Skeletal muscle tissue (tissue), 4 donors: ENCODE measurements around the gene HNMT. TPM values are rescaled to one million over a fixed set of nuclear protein-coding genes. Genes with fewer than 3 reads are reported as not detected.
A peak's percentile ranks its signal among the peaks of the same experiment; 100 is the strongest.
"Not testable (repeated sequence)": the region's sequence is repeated elsewhere in the genome, so short reads cannot be mapped to it uniquely, and the experiment has no call there.

Experiments
- H3K27ac ChIP-seq: one replicate; pipeline ENCODE4 v1.7.0; 2013; ENCODE audit warnings: mild to moderate bottlenecking, low read depth, low read length, inconsistent platforms
- H3K27me3 ChIP-seq, 3 donors: one replicate each; pipeline ENCODE4 v1.7.0; 2013; ENCODE audit warnings: low read length in 3 of 3; ENCODE audit not compliant: control insufficient read depth in 3 of 3, insufficient read depth in 3 of 3
- H3K36me3 ChIP-seq, 3 donors: one replicate each; pipeline ENCODE4 v1.7.0; 2013; ENCODE audit warnings: low read length in 3 of 3; ENCODE audit not compliant: control insufficient read depth in 3 of 3, insufficient read depth in 3 of 3
- H3K4me1 ChIP-seq, 3 donors: one replicate each; pipeline ENCODE4 v1.7.0; 2013; ENCODE audit warnings: low read length in 3 of 3, mild to moderate bottlenecking in 3 of 3; ENCODE audit not compliant: control insufficient read depth in 3 of 3, insufficient read depth in 3 of 3
- H3K4me3 ChIP-seq, 3 donors: one replicate each; pipeline ENCODE4 v1.7.0; 2013; ENCODE audit warnings: low read length in 3 of 3
- H3K9ac ChIP-seq, 3 donors: one replicate each; pipeline ENCODE4 v1.7.0; 2013; ENCODE audit warnings: low read length in 3 of 3, mild to moderate bottlenecking in 3 of 3, moderate library complexity in 2 of 3, low read depth in 1 of 3
- H3K9me3 ChIP-seq, 3 donors: one replicate each; pipeline ENCODE4 v1.7.0; 2013; ENCODE audit warnings: low read length in 3 of 3; ENCODE audit not compliant: control insufficient read depth in 3 of 3
- total RNA-seq: library from RNA; depleted of rRNA; stranded (reverse); fragments of >200 nt; gene quantifications from one replicate; pipeline ENCODE4 v1.2.3, GENCODE V29; 2014
- donor health status: Osteomylitis.

Gene HNMT
- 43.3 TPM for total RNA-seq

DNA sequence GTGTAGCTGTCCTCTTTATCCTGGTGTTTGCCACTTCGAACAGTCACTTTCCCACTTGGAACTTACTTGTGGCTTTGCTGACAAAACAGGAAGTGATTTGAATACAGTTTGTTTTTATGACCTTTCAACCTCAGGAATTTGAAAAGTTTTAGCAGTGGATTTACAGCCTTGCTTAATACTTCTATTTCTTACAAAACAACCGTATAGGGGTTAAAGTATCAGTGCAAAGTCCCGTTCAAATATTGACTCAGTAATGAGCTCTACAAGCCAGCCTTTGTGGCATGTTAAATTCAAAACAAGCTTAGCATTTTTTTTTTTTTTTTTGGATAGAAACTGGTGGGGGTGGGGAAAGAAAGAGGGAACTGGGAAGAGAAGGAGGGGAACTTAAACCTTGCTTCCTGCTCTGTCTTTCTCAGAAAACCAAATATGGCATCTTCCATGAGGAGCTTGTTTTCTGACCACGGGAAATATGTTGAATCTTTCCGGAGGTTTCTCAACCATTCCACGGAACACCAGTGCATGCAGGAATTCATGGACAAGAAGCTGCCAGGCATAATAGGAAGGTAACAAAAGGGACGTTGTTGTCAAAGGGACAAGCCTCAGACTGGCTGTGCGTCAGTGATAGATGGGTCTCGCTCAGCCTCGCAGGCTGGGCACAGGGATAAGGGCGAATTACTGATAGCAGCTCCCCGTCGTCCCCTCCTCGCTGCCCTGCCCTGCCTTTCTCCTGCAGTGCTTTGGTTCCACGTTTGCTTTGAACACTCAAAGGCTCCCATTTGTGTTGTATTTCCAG lies at the start of gene HNMT:
Gene HNMT (plus strand): TSS at position 408 of the 793 bp plus-strand sequence. CDS start 19 bp downstream, at position 427.
- Histone ChIP-seq H3K9me3 (no peaks in the 10 kb centered on the region), H3K27me3 (no peaks in the 10 kb centered on the region), H3K4me3 (peak within 1 kb of the TSS; percentile 63 to 91 (median 78)), H3K27ac (peak within 1 kb of the TSS; percentile 77), H3K4me1 (peaks cover 4 to 9% (median 7%) of the 10 kb centered on the region in 3 donors), H3K9ac (peak within 1 kb of the TSS; percentile 54 to 81 (median 70)), H3K36me3 (no peaks in the 10 kb centered on the region)

GRCh38 chr2:137921105-137921880 lies 43.0 kb upstream of the HNMT start:
- Histone ChIP-seq H3K27me3 (peaks cover 0 to 3% (median 0%) of the 10 kb centered on the region in 3 donors), H3K27ac (no peak overlapping the region), H3K4me3 (no peak overlapping the region), H3K4me1 (no peaks in the 10 kb centered on the region), H3K9ac (no peak overlapping the region), H3K36me3 (no peaks in the 10 kb centered on the region), H3K9me3 (no peaks in the 10 kb centered on the region)

GRCh38 chr2:137922171-137922570 lies 42.1 kb upstream of the HNMT start:
- H3K4me1 ChIP-seq, H3K27ac ChIP-seq, H3K9ac ChIP-seq, H3K27me3 ChIP-seq, H3K9me3 ChIP-seq, H3K4me3 ChIP-seq, H3K36me3 ChIP-seq: not testable (repeated sequence)

GRCh38 chr2:137924019-137924418 lies 40.3 kb upstream of the HNMT start:
- no peak overlapping the region for H3K4me3 ChIP-seq
- no peak overlapping the region for H3K27ac ChIP-seq
- H3K9ac ChIP-seq = no peak overlapping the region
- H3K27me3 ChIP-seq = peaks cover 0 to 3% (median 0%) of the 10 kb centered on the region in 3 donors
- no peaks in the 10 kb centered on the region for H3K36me3 ChIP-seq
- no peaks in the 10 kb centered on the region for H3K9me3 ChIP-seq
- no peaks in the 10 kb centered on the region for H3K4me1 ChIP-seq

DNA sequence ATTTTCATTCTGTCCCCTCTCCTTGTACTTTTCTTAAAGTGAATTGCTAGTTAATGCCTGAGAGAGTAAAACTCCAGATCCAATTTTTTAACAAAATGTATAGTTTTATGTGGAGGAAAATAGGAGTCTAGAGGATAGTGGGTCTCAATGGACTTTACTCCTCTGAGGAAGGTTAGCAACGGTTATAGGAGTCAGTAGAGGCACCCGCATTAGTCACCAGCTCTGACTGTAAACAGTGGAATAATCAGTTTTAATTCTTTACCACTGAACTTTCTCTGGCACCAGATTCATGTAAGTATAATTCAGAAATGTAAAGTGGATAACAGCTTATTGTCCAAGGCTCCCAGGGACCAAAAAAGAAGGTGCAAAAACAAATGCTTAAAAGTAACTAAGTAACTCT lies 38.7 kb upstream of the HNMT start:
- Histone ChIP-seq H3K27me3 (no peaks in the 10 kb centered on the region), H3K27ac (no peak overlapping the region), H3K9ac (no peak overlapping the region), H3K4me1 (no peaks in the 10 kb centered on the region), H3K36me3 (no peaks in the 10 kb centered on the region), H3K4me3 (no peak overlapping the region), H3K9me3 (no peaks in the 10 kb centered on the region)

DNA sequence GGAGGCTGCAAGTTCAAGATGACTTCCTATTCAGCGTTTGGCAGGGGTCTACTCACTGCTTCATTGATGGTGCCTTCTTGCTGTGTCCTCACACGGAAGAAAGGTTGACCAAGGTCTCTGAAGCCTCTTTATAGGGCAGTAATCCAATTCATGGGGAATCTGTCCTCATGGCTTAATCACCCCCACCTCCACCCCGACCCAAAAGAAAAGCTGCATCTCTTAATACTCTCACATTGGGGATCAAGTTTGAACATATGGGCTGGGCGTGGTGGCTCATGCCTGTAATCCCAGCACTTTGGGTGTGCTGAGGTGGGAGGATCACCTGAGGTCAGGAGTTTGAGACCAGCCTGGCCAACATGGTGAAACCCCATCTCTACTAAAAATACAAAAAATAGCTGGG lies 36.4 kb upstream of the HNMT start:
- H3K4me1 ChIP-seq = no peaks in the 10 kb centered on the region
- H3K4me3 ChIP-seq = no peak overlapping the region
- no peak overlapping the region for H3K27ac ChIP-seq
- H3K27me3 ChIP-seq = no peaks in the 10 kb centered on the region
- no peaks in the 10 kb centered on the region for H3K36me3 ChIP-seq
- H3K9me3 ChIP-seq = no peaks in the 10 kb centered on the region
- no peak overlapping the region for H3K9ac ChIP-seq

- Histone ChIP-seq H3K36me3 (no peaks in the 10 kb centered on the region), H3K4me1 (no peaks in the 10 kb centered on the region), H3K27me3 (no peaks in the 10 kb centered on the region), H3K9ac (no peak overlapping the region), H3K4me3 (no peak overlapping the region), H3K27ac (no peak overlapping the region), H3K9me3 (no peaks in the 10 kb centered on the region)
These were observed 35.4 kb upstream of the HNMT start for GRCh38 chr2:137928547-137929518.

DNA sequence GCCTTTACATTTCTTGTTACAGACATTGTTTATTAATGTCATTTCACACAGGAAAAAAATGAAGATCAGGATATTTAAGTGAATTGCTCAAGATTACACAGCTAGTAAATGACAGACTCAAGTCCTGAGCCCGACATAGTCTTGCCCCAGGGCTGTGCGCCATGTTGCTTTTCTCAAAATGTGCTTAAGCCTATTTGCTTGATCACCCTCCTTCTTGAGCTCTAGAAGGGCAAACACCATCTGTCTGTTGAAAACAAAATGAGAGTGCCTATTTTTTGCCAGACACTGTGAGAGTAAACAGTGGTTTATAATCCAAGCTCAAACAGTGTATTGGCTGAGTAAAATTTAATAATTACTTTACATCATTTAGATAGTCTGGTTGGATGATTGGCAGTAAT lies 34.8 kb upstream of the HNMT start:
- no peak overlapping the region for H3K9ac ChIP-seq

GRCh38 chr2:137930146-137930545 lies 34.1 kb upstream of the HNMT start:
- Histone ChIP-seq H3K9me3 (no peaks in the 10 kb centered on the region), H3K27me3 (no peaks in the 10 kb centered on the region), H3K9ac (no peak overlapping the region), H3K4me3 (no peak overlapping the region), H3K36me3 (no peaks in the 10 kb centered on the region), H3K4me1 (no peaks in the 10 kb centered on the region), H3K27ac (no peak overlapping the region)

More for the DNA sequence above, 34.8 kb upstream of the HNMT start:
- H3K4me1 ChIP-seq = no peaks in the 10 kb centered on the region
- no peaks in the 10 kb centered on the region for H3K27me3 ChIP-seq
- no peak overlapping the region for H3K4me3 ChIP-seq
- H3K9me3 ChIP-seq = no peaks in the 10 kb centered on the region
- H3K27ac ChIP-seq = no peak overlapping the region
- H3K36me3 ChIP-seq = no peaks in the 10 kb centered on the region
